Fibroblast of pulmonary artery (primary cell): Measurements from ENCODE around the gene SYS1.

Source experiments
- DNase-seq: peaks from one replicate; pipeline ENCODE4 v3.0.0-alpha.2; 2010; ENCODE audit warnings: low read depth
- H3K4me3 ChIP-seq: replicated peaks from 2 replicates; pipeline ENCODE4 v1.5.1; 2011; ENCODE audit warnings: low read depth, mild to moderate bottlenecking, control low read depth, low read length, moderate library complexity
- TF ChIP-seq, protein P1 (sequence below): IDR thresholded peaks from 2 replicates; pipeline ENCODE4 v1.5.1; 2011; ENCODE audit warnings: mild to moderate bottlenecking, control low read depth, low read length, inconsistent platforms; ENCODE audit errors: missing control alignments

Gene SYS1

GRCh38 chr20:45387274-45387673 is 24.3 kb downstream of the SYS1 start:
- TF ChIP-seq, protein P1, sequence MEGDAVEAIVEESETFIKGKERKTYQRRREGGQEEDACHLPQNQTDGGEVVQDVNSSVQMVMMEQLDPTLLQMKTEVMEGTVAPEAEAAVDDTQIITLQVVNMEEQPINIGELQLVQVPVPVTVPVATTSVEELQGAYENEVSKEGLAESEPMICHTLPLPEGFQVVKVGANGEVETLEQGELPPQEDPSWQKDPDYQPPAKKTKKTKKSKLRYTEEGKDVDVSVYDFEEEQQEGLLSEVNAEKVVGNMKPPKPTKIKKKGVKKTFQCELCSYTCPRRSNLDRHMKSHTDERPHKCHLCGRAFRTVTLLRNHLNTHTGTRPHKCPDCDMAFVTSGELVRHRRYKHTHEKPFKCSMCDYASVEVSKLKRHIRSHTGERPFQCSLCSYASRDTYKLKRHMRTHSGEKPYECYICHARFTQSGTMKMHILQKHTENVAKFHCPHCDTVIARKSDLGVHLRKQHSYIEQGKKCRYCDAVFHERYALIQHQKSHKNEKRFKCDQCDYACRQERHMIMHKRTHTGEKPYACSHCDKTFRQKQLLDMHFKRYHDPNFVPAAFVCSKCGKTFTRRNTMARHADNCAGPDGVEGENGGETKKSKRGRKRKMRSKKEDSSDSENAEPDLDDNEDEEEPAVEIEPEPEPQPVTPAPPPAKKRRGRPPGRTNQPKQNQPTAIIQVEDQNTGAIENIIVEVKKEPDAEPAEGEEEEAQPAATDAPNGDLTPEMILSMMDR: no peak

GRCh38 chr20:45390931-45391330 is 28.0 kb downstream of the SYS1 start:
- no peak overlapping the region for H3K4me3 ChIP-seq
- TF ChIP-seq, protein P1: no peak
- no peak for DNase-seq

More at GRCh38 chr20:45387274-45387673, 24.3 kb downstream of the SYS1 start:
- no peak overlapping the region for H3K4me3 ChIP-seq
- DNase-seq: no peak

GRCh38 chr20:45391559-45391958 is 28.6 kb downstream of the SYS1 start:
- H3K4me3 ChIP-seq: no peak overlapping the region
- TF ChIP-seq, protein P1: no peak
- no peak for DNase-seq

GRCh38 chr20:45392733-45393132 is 29.8 kb downstream of the SYS1 start:
- TF ChIP-seq, protein P1: no peak
- H3K4me3 ChIP-seq: no peak overlapping the region
- no peak for DNase-seq

GRCh38 chr20:45394221-45395113 is 31.5 kb downstream of the SYS1 start:
- no peak for DNase-seq
- TF ChIP-seq, protein P1: no peak
- no peak overlapping the region for H3K4me3 ChIP-seq

DNA sequence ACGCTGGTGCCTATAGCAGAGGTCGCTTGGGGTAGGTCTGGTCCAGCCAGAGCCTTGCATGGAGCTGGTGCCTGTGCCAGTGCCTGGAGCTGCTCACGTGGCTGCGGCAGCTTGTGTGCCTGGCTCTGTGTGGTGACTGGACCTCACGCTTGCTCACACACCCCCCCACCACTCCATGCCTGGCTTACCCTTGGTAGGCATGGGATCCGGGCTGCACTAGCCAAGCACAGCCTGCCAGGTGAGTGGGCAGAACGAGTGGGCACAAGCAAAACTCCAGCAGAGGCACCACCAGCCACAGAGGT is 32.1 kb downstream of the SYS1 start:
- TF ChIP-seq, protein P1: no peak
- no peak overlapping the region for H3K4me3 ChIP-seq
- DNase-seq: no peak

DNA sequence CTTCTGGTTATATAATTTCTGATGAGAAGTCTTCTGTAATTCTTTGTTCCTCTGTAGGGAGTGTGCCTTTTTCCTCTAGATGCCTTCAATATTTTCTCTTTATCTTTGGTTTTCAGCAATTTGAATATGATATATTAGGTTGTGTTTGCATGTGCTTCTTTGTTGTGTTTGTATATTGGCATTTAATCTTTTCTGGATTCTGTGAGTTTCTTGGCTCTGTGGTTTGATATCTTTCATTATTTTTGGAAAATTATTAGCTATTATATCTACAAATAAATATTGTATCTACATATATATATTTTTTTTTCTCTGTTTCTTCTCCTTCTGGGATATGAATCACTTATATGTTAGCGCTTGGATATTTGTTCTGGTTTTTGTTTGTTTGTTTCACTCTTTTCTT is 36.1 kb downstream of the SYS1 start:
- H3K4me3 ChIP-seq: no peak overlapping the region
- TF ChIP-seq, protein P1: no peak
- no peak for DNase-seq
